Fibroblast of skin of right quadriceps (primary cell): ENCODE data around the gene ADAMTS17.
A peak's percentile ranks its signal among the peaks of the same experiment; 100 is the strongest.

Experiments used
- DNase-seq: peaks from one replicate; pipeline ENCODE4 v3.0.0-alpha.2; 2013

The ADAMTS17 gene

DNA sequence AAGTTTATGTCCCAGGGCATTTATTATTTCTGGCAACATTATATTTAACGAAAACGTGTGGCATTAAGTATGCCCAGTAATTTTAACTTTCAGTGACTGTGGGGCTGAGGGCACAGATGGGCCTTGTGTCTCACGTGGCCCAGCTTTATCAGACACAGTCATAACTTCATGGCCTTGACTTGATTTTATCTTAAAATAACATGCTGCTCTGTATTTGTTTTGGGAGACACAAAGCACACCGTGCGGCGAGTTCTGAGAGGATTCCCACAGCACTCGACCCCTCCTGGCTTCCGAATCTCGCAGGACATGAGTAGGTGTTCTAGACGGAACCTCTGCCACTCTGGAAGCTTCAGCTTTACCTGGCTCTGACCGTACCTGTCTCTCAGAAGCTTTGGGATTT lies 180.8 kb downstream of the ADAMTS17 start:
- no peak for DNase-seq

DNA sequence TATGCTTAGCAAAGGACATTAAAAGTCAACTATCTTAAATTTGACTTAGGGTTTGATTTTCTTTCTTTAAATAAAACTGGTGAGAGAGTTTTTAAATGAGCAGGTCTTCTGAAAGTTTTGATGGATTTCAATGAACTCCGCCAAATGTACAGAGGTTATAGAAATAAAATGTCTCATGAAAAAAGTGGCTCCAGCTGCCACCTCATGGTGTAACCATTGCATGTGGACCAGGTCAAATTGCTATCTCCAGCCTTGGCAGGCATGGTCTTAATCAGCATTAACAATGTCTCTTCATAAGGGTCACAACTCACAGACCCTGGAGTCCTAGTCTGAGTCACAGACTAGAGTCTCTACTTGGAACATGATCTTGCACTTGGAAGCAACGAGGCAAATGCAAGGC lies 182.3 kb downstream of the ADAMTS17 start:
- DNase-seq: no peak

DNA sequence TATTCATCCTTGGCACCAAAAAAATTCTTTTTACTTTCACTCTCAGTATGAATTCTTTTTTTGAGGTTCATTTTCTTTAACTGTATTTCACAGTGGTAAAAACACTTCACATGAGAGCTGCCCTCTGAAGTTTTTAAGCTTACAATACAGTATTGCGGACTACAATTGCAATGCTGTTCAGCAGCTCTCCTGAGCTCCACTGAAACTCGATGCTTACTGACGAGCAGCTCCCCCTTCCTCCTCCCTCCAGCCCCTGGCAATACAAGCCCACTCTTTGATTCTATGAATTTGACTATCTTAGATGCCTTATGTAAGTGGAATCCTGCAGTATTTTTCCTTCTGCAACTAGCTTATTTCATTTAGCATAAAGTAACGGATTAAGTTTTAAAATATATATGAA lies 183.4 kb downstream of the ADAMTS17 start:
- no peak for DNase-seq

DNA sequence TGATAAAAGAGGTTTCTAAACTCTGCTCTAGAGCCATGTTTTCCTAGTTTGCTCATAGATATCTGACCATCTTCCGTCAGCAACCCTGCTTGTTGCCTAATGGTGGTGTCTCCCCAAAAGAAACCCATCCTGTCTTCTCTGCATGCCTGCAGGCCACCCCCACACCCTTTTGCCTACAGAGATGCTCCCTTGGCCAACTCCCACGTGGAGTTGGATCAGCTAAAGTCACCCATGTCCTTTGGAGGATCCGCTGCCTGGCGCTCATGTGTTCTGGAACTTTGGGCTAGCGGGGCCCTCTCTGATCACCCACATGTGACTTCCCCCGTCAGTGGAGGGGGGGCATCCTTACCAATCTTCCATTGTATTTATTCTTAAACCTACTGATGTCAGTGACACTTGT lies 185.6 kb downstream of the ADAMTS17 start:
- DNase-seq: no peak

DNA sequence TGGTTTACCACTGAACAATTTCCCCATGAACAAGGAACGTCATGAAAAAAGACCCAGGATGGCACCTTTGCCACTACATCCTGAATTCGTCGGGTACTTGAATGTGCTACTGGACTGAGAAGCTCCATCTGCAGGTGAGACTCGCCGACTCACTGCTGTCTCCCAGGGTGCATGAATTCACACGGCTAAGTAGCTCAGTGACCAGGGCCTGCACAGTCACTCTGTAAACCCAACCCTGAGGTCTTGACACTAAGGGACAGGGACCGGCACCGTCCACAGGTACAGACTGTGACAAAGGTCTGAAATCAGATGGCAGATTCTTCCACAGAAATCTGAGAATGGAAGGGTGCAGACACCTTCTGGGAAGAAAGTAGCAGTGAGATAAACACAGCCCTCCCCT lies 187.4 kb downstream of the ADAMTS17 start:
- no peak for DNase-seq

DNA sequence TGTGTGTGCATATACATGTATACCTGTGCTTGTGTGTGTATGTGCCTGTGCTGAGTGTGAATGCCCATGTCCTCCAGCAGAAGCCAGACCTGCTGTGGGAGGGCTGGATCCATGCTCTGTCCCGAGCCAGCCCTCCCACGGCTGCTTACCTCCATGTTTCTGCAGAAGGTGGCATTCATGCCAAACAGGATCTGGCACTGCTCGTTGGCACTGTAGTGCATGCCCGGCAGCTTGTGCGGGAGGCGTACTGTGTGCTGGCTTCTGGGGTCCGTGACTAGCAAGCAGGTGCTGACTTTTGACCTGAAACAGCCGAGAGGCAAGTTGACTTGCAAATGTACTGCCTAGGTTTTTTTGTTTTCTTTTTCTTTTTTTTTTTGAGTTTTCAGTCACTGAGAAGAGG lies 189.3 kb downstream of the ADAMTS17 start:
- no peak for DNase-seq

DNA sequence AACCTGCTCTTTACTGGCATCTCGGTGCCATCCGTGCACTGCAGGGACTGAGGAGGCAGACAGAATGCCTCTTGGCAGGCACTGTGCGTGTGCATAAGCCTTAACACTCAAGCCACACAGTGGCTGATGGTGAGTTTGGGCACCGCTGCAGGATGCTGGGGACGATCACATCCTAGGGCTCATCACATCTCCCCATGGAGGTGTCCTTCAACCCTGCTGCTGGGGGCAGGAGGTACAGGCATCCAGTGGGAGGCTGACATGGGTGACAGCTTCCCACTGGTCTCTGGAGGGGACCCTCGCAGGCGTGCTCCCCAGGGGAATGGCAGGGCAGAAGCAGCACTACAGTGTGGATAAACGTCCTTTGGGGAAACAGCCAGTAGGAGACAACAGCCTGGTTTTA lies 190.9 kb downstream of the ADAMTS17 start:
- no peak for DNase-seq

DNA sequence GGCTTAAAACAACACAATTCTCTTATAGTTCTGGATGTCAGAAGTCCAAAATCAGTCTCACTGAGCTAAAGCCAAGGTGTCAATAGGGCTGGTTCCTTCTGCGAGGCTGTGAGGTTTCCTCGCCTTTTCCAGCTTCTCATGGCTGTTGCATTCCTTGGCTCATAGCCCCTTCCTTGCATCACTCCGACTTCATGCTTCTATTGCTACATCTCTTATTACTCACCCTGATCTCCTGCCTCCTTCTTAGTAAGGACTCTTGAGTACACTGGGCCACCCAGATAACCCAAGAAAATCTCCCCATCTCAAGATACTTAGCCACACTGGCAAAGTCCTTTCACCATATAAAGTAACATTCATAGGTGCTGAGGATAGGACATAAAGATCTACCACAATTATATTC lies 193.9 kb downstream of the ADAMTS17 start:
- DNase-seq: no peak

DNA sequence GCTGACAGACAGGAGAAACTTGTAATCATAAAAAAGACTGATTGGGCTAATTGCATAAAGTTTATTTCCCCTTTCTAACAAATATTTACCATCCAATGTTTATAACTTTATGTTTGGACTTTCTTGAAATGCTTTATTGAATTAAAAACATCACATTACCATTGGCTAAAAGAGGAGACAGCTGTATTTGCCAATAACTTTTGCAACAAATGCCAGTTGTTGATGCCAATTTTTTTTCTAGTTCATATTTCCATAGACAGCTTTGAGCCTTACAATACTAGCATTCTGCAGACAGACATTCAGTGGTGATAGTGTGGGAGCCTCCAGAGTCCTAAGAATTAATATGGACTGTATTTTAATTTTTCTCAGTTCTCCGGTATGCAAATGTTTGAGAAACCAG lies 198.4 kb downstream of the ADAMTS17 start:
- DNase-seq: no peak

DNA sequence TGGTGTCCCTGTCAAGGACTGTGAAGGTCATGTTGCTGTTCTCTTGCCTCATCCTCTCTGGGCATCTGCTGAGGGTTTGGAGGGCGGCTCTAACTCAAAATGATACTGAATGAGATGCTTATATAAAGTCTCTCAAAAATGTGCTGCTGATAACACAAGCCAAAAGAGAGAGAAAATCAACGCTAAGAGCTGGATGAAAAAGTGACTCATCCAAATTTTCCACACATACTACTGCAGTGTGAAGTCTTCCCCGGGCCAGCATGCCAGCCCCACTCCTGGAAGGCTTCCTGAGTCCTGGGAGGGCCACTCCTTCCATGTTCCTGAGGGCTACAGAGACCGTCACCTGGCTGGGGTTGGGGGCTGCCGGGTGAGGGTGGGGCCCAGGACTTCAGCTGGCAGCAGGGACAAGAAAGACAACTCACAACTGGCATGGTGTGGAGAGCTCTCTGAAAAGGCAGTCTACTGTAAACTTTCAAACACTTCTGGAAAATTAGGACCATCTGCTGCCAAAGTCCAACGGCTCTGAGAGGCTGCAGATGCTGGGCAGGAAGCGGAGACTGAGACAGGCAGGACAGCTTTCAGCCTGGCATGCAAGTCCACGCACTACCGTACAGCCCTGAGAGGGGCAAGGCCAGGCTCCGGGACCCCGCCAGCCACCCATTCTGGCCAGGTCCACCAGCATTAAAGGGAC lies 200.3 kb downstream of the ADAMTS17 start:
- peak; percentile 15 for DNase-seq

DNA sequence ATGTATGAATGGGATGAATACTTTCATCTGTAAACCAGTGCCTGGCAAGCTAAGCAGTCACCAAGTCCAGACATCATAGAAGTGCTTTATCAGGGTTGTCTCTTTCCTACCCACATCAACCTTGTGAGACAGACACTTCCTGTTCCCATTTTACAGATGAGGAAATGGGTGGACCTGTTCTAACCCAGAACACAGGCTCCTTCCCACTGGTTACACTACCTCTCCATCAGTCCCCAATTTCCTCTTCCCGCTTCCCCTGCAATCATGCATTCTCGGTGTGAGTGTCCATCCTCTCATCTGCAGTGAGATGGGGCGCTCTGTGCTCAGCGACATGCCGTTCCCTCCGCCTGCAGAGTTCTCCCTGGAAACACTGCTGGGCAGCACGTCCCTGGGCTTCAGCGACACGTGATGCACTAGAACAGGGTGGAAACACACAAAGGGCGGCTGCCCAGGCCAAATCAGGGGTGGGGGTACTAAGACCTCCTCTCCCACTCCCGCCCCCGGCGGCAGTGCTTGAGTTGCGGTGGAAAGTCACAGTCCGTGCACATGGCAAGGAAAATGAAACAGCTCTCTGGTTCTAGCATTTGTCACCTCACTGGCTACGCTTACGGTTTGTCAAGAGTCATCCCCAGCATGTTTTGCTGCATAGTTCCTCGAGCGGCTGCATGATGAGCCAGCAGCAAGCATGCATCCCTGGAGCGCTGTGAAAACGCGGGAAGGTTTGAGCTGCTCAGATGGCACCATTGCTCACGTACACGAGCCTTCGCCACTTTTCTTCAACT lies 201.1 kb downstream of the ADAMTS17 start:
- DNase-seq: no peak

DNA sequence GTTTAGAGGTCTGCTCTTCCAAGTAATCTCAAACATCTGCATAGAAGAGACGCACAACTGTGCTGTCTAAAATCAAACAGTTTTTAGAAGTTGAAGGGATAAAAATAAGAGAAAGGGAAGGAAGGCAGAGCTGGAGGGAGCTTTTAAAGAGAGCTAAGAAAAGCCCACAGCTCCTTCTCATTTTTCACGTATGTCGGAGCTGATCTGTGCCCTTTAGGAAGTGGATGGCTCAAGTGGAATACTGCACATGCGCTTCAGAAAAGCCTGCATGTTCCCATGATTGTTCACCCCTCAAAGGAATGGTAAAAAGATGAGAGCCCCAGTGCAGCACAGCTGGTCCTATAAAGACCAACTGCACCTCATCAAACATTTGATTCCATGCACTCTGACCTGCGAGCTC lies 207.2 kb downstream of the ADAMTS17 start:
- no peak for DNase-seq

DNA sequence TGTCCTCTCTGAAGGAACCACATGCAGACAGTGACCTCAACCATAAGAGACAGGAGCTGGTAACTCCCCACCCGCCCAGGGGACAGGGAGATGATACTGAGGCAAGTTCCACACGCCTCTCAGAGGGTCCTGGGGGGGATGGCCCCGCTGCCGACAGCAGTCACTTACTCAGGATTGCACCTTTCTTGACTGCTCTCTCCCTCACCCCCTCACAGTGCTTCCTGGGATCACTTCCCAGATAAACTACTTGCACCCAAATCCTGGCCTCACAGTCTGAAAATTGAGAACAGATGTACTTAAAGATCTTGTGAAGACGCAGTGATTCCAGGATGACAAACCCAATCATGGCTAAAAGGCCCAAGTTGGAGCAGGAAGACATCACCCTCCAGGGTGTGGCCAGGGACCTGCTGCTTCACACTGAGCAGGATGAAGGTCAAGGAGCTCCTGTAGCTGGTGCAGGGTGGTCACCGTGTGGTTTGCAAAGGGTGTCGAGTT lies 207.6 kb downstream of the ADAMTS17 start:
- no peak for DNase-seq

DNA sequence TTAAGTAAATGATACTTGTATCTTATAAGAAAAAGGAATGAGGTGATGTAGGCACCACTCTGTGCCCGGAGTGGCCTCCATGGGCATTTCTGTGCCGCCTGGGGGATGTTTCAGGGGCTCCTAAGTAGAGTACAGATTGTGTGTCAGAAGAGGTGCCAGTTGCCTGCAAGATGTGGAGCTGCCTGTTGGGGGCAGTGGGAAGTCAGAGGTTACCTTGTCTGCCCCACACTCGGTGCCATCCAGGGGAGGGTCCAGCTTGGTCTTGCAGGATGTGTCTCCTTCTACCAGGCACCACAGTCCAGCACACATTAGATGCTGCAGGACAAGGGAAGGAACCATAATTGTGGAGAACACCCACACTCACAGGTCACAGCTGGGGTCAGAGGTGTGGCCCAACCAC lies 208.8 kb downstream of the ADAMTS17 start:
- DNase-seq: no peak

DNA sequence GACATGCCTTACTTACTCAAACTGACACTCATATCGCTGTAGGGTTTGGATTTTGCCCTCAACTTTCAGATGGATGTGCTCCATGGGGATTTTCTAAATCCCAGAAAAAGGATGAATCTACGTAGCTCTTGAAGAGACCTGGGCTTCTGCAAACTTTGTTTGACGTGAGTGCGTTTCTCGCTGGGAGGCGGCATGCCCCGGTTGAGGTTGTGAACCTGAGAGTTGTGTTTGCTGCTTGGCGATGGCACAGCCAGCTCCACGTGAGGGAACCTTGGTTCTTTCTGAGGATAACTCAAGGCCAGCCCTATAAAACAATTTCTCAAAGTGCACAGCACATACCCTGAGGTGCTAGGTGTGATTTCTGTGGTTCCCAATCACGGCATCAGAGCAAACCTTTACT lies 209.5 kb downstream of the ADAMTS17 start:
- no peak for DNase-seq

DNA sequence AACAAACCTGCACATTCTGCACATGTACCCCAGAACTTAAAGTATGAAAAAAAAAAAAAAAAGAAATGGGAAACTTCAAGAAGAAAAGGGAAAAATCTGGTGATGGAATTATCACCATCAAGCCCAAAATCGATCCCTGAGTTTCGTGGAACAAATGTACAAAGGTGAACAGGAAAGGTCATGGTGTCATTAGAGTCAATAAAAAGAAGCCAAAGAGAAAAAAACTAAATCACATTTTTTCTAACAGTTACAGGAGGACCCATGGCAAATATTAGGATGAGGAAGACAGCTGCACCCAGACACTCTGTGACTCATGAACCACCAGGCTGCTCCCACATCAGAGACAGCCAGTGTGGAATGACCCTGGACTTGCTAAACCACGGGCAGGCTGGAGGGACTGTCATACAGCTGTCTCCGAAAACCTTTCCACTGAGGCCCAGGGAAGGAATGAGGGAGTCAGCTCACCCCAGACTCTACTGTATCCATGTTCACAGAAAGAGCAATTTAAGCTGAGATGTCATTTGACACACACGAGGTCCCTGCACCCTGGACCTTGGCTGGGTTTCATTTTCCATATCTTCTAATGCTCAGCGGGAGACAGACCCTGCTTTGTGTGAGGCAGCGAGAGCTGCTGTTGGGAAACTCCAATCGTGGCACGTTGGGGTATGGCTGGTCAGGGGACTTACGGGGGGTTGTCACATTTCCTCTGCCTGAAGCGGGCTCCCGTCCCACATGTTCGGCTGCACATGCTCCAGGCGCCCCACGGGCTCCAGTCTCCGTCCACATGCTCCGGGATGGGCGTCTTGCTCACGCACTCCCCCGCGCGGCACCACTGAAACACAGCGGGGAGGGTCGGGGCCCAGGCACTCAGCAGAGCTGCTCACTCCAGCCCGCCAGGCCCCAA lies 210.2 kb downstream of the ADAMTS17 start:
- DNase-seq: peak; percentile 32

DNA sequence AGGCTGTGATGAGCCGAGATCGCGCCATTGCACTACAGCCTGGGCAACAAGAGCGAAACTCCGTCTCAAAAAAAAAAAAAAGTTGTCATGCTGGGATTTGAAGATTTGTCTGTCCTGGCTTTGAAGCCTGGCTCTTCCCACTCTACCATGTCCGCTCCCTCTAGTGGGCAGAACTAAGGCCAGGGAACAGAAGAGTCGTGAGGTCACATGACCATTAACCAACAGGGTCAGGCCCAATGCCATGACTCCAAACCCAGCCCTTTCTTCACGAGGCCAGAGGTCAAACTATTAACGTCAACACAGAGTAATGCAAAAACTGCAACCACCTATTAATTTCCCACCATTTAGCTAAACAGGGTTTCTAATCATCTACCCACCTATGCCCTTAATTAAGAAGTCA lies 212.1 kb downstream of the ADAMTS17 start:
- DNase-seq: no peak

DNA sequence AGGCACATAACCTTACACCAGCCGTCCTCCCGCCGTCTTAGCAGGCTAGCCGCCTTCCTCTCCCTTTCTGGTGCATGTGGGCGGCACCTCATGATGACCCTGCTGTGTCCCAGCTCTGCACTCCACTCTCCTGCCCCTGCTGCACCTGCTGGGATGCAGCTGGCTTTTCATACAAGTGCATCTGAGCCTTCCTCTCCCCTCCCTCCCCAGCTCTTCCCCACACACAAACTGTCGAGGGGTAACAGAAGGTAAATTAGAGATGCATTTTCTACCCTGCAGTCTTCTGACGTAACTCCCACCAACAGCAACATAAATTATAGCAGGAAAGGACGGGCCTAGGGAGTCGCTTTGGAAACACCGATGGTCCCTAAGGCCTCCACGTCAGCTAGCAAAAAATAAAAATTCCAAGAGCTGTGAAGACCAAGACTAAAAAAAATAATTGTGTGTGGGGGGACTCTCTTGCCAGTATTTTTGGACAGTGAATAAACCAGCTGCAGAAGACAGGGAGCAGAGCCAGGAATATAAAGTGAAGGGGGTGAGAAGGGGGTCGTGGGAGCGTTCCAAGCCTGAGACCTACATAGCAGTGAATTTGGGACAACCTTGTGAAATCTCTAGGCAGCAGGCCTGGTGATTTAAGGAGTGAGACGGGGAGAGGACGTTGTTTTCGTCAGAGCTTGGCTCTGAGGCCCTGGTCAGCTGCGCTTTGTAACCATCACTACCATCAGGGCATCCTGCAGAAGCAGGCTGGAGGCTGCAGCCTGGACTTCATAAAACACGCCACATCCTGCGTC lies 216.2 kb downstream of the ADAMTS17 start:
- no peak for DNase-seq

DNA sequence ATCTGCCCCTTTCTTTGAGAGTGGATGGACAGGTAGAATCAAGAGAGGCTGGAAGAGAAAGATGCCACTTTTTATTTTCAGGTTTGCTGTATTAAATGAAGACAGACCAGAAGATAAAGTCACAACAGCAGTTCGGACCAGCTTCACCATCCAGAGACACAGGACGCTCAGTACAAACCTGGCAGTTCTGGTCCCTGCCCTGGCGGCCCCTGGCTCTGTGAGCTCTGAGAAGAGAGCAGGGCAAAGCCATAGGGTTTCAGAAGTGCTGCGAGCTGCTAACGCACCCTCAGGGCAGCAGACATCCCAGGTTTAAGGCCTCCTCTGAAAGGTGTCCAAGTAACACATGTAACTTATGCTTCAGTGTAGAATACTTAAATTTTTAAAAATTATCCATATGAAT lies 216.8 kb downstream of the ADAMTS17 start:
- DNase-seq: no peak

DNA sequence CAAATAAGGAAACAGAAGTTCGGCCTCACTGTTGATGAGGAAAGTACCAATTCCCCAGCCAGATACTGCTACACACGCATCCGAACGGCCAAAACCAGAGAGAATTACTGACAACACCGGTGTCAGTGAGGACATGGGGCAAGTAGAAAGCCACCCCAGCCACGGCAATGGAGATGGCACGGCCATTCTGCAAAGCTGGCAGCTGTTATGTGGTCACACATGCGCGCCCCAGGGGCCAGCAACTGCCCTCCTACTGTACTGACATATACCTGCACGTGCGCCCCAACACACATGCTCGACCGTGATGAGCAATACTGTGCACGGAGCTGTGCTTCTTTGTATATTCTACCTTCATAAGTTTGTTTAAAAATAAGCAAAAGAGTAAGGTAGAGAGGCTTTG lies 217.4 kb downstream of the ADAMTS17 start:
- no peak for DNase-seq

DNA sequence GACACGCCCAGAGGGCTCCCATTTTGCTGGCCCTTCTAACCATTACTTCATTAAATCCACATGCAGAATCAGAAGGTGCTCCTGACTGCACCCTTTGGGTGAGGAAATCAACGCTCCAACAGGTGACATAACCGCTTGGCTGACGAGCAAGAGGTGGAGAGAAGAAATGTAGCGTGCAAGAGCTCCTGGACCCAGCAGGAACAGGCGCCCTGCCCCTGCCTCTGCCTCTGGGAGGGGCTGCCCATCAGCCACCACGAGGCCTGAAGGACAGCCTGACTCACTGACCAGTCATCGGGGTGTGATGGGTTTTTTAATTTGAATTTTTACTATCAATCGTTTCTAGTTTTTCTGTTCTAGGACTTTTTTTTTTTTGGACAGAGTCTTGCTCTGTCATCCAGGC lies 218.2 kb downstream of the ADAMTS17 start:
- no peak for DNase-seq

DNA sequence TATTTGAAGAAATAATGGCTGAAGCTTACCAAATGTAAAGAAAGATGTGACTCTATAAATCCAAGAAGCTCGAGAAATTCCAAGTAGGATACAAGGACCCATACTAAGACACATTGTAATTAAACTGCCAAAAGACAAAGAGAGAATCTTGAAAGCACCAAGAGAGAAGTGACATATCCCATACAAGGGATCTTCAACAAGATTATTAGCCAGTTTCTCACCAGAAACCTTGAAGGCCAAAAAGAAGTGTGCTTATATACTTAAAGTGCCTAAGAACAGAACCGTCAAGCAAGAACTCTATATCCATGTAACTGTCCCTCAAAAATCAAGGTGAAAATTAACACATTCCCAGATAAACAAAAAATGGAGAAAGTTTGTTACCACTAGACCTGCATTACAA lies 220.5 kb downstream of the ADAMTS17 start:
- DNase-seq: no peak

DNA sequence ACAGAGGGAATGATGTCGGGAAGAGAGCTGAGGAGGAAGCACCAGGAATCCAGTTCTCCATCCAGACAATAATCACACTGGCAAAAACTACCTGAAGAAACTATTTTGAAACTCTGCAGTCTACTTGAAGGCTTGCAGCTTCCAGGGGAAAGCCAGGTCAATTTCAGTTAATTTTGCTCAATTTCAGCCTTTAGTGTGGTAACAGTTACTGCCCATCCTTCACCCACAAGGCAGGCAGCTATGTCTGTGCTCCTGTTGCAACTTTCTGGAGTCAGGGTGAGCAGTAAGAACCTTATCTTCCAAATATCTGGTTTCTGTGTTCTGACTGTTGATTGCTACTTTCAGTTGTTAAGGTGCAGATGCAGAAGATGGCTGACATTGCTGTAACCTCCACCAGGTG lies 221.7 kb downstream of the ADAMTS17 start:
- no peak for DNase-seq
